Stomach (tissue), 4 donors: Measurements from ENCODE around the gene GPR108.

ENCODE experiments used
- EP300 ChIP-seq: sonication (generic); formaldehyde crosslinking; IDR thresholded peaks from one replicate; pipeline ENCODE4 v1.6.1; 2017; ENCODE audit warnings: antibody characterized with exemption
- POLR2AphosphoS5 ChIP-seq, 3 donors: sonication (generic); formaldehyde crosslinking; IDR thresholded peaks; one replicate each; pipeline ENCODE4 v1.6.1; 2016; ENCODE audit warnings: antibody characterized with exemption in 3 of 3
- TF ChIP-seq, protein P1 (sequence below), 7 experiments: fragments of 450-650 bp in 4 of 7; fragments of 200-600 bp in 3 of 7; sonication (generic) in 3 of 7; IDR thresholded peaks; one replicate each; pipeline ENCODE4 v1.5.1; 2016 to 2019; ENCODE audit warnings: antibody characterized with exemption in 7 of 7, control low read depth in 2 of 7, mild to moderate bottlenecking in 1 of 7

DNA sequence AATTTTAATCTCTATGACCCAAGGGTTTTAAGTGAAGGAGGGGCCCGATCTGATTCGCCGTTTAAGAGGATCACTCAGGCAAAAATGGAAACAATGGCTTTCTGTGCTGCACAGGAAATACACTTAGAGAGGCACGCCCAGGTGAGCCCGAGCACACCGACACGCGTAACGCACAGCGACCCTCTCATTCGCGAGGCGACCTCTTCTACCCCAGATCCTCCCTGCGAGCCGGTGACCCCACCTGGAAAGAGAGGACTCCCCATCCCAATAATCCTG is 29.6 kb upstream of the GPR108 start:
- TF ChIP-seq EP300 (no peak), POLR2AphosphoS5 (IDR thresholded peaks at IDR 0.05) (no peak)
- TF ChIP-seq, protein P1, sequence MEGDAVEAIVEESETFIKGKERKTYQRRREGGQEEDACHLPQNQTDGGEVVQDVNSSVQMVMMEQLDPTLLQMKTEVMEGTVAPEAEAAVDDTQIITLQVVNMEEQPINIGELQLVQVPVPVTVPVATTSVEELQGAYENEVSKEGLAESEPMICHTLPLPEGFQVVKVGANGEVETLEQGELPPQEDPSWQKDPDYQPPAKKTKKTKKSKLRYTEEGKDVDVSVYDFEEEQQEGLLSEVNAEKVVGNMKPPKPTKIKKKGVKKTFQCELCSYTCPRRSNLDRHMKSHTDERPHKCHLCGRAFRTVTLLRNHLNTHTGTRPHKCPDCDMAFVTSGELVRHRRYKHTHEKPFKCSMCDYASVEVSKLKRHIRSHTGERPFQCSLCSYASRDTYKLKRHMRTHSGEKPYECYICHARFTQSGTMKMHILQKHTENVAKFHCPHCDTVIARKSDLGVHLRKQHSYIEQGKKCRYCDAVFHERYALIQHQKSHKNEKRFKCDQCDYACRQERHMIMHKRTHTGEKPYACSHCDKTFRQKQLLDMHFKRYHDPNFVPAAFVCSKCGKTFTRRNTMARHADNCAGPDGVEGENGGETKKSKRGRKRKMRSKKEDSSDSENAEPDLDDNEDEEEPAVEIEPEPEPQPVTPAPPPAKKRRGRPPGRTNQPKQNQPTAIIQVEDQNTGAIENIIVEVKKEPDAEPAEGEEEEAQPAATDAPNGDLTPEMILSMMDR (IDR thresholded peaks at IDR 0.05): no peak
